HuH-7 (cell line): ENCODE results near the gene RLN3.

ENCODE experiments used
- DNase-seq: peaks from one replicate; pipeline ENCODE4 v3.0.0; 2011; ENCODE audit warnings: low spot score

RLN3 gene

DNA sequence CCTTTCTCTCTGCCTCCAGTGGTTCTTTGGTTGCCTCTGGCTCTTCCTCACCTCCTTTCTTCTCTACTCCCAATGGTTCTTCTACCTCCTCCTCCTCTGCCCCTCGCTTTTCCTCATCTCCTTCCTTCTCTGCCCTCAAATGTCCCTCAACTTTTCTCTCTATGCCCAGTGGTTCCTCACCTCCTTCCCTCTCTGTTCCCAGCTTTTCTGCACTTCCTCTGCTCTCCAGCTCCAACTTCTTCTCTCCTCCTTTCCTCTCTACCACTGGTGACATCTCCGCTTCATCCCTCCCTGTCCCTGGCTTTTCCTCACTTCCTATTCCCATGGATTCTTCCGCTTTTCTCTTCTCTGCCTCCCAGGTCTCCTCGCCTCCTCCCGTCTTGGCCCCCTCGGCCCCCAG is 26.2 kb downstream of the RLN3 start:
- DNase-seq: no peak

DNA sequence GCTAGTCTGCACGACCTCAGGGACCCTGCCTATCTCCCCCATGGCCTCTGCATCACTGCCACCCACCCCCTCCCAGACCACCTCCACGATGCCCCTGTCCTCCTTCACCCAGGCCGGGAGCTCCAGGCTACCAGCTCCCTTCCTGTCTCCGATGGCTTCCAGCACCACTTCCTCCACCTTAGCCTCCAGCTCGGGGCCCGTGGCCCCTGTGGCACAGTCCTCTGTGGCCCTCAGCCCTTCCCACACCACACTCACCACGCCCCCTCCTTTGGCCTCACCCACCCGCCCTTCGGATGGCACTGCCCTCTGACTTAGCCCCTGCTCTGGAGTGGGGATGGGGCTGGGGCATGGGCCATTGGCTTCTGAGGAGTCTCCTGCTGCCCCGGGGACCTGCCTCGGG is 26.8 kb downstream of the RLN3 start:
- DNase-seq: no peak

- DNase-seq: no peak
These were observed 27.4 kb downstream of the RLN3 start for GRCh38 chr19:14055396-14055795.

- DNase-seq: no peak
These were observed 28.2 kb downstream of the RLN3 start for GRCh38 chr19:14056069-14056666.

- DNase-seq: no peak
These were observed 28.9 kb downstream of the RLN3 start for GRCh38 chr19:14056741-14057356.

GRCh38 chr19:14058182-14059092 is 30.5 kb downstream of the RLN3 start:
- DNase-seq: no peak

- DNase-seq: no peak
These were observed 31.1 kb downstream of the RLN3 start for GRCh38 chr19:14059093-14059480.

GRCh38 chr19:14059652-14060155 is 31.8 kb downstream of the RLN3 start:
- DNase-seq: no peak

GRCh38 chr19:14061081-14061749 is 33.3 kb downstream of the RLN3 start:
- DNase-seq: no peak

DNA sequence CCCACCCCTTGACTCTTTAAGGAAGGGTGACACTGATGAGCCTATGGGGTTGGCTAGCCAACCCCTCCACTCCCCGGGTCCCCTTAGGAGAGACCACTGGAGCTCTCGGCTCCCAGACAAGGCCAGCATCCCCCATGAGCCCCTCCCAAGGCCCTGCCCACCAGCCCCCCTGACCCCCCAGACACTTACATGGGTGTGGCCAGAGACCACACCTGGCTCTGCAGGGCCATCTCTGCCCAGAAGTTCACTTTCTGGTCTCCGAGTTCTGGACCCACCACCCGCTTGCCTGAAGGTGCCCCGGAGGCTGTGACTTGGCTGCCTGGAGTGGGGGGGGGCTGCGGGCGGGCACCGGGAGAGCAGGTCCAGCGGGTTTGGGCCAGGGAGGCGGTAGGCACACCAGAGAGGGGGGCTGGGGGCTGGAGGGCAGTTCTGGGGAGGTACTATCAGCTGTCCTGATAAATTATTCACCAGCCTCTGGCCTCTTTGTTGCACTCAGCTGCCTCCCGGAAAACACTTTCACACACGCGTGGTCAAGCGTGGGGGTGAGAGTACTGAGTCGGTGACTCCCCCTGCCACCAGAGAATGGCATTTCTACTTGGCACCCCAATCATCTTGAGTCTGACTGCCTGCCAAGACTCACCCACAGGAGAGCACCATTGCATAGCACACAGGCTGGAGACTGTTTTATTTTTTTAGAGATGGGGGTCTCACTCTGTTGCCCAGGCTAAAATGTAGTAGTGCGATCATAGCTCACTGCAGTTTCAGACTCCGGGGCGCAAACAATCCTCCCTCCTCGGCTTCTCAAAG is 34.0 kb downstream of the RLN3 start, which contains the start of gene PALM3:
Gene PALM3 (minus strand): TSS at position 326 of the 807 bp plus-strand sequence. CDS start 96 bp downstream, at position 230.
- DNase-seq: no peak

- no peak for DNase-seq
These were observed 34.6 kb downstream of the RLN3 start for GRCh38 chr19:14062558-14062855.

DNA sequence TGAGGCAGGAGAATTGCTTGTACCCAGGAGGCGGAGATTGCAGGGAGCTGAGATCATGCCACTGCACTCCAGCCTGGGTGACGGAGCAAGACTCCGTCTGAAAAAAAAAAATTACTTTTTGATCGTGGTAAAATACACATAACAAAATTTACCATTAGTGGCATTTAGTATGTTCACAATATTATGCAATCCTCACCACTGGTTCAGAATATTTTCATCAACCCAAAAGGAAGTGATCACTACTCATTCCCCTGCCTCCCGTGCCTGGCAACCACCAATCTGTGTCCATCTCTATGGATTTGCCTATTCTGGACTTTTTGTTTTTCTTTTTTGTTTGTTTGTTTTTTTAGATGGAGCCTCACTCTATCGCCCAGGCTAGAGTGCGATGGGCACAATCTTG is 35.2 kb downstream of the RLN3 start:
- no peak for DNase-seq

GRCh38 chr19:14066134-14066533 is 38.2 kb downstream of the RLN3 start:
- no peak for DNase-seq

DNA sequence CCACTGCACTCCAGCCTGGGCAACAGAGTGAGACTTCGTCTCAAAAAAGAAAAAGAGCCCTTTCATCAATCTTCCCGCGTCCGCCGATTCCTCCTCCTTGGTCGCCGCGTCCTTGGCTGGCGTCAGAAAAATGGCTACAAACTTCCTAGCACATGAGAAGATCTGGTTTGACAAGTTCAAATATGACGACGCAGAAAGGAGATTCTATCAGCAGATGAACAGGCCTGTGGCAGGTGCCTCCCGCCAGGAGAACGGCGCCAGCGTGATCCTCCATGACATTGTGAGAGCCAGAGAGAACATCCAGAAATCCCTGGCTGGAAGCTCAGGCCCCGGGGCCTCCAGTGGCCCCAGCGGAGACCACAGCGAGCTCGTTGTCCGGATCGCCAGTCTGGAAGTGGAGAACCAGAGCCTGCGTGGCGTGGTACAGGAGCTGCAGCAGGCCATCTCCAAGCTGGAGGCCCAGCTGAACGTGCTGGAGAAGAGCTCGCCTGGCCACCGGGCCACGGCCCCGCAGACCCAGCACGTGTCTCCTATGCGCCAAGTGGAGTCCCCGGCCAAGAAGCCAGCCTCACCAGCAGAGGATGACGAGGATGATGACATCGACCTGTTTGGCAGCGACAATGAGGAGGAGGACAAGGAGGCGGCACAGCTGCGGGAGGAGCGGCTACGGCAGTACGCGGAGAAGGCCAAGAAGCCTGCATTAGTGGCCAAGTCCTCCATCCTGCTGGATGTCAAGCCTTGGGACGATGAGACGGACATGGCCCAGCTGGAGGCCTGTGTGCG is 42.5 kb downstream of the RLN3 start:
- no peak for DNase-seq

- DNase-seq: peak; percentile 56
These were observed 44.8 kb downstream of the RLN3 start, which contains the start of gene MISP3 for GRCh38 chr19:14072535-14073260. MISP3 (plus strand) TSS chr19:14072786; CDS start chr19:14073310, 524 bp downstream.

DNA sequence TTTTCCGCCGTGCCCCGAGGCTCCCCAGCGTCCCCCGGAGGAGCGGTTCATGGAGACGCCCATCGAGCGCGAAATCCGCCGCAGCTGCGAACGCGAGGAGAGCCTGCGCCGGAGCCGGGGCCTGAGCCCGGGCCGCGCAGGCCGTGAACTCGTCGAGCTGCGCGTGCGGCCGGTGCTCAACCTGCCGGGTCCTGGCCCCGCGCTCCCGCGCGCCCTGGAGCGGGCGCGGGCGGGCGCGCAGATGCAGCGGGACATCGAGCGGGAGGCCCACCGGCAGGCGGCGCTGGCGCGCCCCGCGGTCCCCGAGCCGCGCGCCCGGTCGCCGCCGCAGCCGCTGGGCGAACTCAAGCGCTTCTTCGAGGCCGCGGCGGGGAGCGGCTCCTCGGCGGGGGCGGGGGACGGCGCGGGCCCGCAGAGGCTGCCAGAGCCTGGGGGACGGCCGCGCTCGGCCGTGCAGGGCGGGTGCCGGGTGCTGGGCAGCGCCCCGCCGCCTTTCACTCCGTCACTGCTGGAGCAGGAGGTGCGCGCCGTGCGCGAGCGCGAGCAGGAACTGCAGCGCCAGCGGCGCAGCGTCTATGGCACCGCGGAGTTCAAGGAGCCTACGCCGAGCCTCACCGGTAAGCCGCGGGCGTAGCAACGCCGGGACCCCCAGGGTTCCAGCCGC is 45.4 kb downstream of the RLN3 start:
- DNase-seq: peak; percentile 67

GRCh38 chr19:14073925-14074838 is 46.2 kb downstream of the RLN3 start:
- DNase-seq: no peak

- DNase-seq: no peak
These were observed 50.5 kb downstream of the RLN3 start for GRCh38 chr19:14078411-14078810.
